Measurements from ENCODE around the gene KAZN. TPM values are rescaled to one million over a fixed set of nuclear protein-coding genes. Genes with fewer than 3 reads are reported as not detected.

The KAZN gene
- polyA plus RNA-seq, 1 donor from 2014 or later: 20.6 TPM

DNA sequence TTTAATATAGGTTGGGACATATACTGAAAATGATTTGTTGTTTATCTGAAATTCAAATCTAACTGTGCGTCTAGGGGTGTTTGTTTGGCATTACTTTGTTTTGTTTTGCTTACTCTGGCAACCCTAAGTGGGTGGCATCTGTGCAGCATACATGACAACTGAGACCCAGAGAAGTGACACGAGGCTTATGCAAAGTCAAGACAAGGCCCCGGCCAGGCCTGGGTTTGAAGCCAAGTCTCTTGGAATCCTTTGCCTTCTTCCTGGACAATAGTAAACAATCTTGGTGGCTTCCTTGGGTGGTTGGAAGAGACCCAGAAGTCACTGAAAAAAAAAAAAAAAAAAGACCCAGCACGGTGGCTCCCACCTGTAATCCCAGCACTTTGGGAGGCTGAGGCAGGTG, 357.5 kb downstream of the KAZN start:
- no peaks in the 10 kb centered on the region for H4K20me1 ChIP-seq (ENCODE audit: insufficient read depth)
- H3K9me3 ChIP-seq (ENCODE audit: low read length): no peaks in the 10 kb centered on the region
- H3K79me2 ChIP-seq (replicated peaks; ENCODE audit: insufficient read depth, low read length): no peaks in the 10 kb centered on the region
- no peak overlapping the region for H2AFZ ChIP-seq (ENCODE audit: low read depth, low read length)
- no peak overlapping the region for H3K27ac ChIP-seq (ENCODE audit: low read length)
- no peak for TF ChIP-seq SMC3 (conservative IDR thresholded peaks at IDR 0.05; ENCODE audit: poor library complexity)
- TF ChIP-seq, protein P1, sequence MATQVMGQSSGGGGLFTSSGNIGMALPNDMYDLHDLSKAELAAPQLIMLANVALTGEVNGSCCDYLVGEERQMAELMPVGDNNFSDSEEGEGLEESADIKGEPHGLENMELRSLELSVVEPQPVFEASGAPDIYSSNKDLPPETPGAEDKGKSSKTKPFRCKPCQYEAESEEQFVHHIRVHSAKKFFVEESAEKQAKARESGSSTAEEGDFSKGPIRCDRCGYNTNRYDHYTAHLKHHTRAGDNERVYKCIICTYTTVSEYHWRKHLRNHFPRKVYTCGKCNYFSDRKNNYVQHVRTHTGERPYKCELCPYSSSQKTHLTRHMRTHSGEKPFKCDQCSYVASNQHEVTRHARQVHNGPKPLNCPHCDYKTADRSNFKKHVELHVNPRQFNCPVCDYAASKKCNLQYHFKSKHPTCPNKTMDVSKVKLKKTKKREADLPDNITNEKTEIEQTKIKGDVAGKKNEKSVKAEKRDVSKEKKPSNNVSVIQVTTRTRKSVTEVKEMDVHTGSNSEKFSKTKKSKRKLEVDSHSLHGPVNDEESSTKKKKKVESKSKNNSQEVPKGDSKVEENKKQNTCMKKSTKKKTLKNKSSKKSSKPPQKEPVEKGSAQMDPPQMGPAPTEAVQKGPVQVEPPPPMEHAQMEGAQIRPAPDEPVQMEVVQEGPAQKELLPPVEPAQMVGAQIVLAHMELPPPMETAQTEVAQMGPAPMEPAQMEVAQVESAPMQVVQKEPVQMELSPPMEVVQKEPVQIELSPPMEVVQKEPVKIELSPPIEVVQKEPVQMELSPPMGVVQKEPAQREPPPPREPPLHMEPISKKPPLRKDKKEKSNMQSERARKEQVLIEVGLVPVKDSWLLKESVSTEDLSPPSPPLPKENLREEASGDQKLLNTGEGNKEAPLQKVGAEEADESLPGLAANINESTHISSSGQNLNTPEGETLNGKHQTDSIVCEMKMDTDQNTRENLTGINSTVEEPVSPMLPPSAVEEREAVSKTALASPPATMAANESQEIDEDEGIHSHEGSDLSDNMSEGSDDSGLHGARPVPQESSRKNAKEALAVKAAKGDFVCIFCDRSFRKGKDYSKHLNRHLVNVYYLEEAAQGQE (IDR thresholded peaks at IDR 0.05; ENCODE audit: borderline replicate concordance): no peak
- no peak for TF ChIP-seq EZH2 (IDR thresholded peaks at IDR 0.05; ENCODE audit: borderline replicate concordance, insufficient read depth, low read length, poor library complexity, severe bottlenecking)
- TF ChIP-seq, protein P2, sequence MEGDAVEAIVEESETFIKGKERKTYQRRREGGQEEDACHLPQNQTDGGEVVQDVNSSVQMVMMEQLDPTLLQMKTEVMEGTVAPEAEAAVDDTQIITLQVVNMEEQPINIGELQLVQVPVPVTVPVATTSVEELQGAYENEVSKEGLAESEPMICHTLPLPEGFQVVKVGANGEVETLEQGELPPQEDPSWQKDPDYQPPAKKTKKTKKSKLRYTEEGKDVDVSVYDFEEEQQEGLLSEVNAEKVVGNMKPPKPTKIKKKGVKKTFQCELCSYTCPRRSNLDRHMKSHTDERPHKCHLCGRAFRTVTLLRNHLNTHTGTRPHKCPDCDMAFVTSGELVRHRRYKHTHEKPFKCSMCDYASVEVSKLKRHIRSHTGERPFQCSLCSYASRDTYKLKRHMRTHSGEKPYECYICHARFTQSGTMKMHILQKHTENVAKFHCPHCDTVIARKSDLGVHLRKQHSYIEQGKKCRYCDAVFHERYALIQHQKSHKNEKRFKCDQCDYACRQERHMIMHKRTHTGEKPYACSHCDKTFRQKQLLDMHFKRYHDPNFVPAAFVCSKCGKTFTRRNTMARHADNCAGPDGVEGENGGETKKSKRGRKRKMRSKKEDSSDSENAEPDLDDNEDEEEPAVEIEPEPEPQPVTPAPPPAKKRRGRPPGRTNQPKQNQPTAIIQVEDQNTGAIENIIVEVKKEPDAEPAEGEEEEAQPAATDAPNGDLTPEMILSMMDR (IDR thresholded peaks at IDR 0.05; ENCODE audit: poor library complexity, severe bottlenecking): no peak
- no peak for TF ChIP-seq EP300 (conservative IDR thresholded peaks at IDR 0.05; ENCODE audit: poor library complexity, severe bottlenecking)
- TF ChIP-seq MXI1 (conservative IDR thresholded peaks at IDR 0.05; ENCODE audit: poor library complexity, severe bottlenecking): no peak
- TF ChIP-seq RAD21 (conservative IDR thresholded peaks at IDR 0.05): no peak
- TF ChIP-seq POLR2AphosphoS5 (IDR thresholded peaks at IDR 0.05): no peak
- no peak for TF ChIP-seq TAF1 (IDR thresholded peaks at IDR 0.05; ENCODE audit: low read depth)
- H3K9me2 ChIP-seq (ENCODE audit: insufficient read depth, low read length): no peaks in the 10 kb centered on the region
- no peak overlapping the region for H3K4me3 ChIP-seq (ENCODE audit: low read length)
- no peaks in the 10 kb centered on the region for H3K36me3 ChIP-seq (ENCODE audit: insufficient read depth, low read length)
- no peaks in the 10 kb centered on the region for H3F3A ChIP-seq (ENCODE audit: insufficient read depth, low read length, poor library complexity, severe bottlenecking)
- H3K4me2 ChIP-seq (ENCODE audit: low read length): no peak overlapping the region
- no peak overlapping the region for H3K9ac ChIP-seq (ENCODE audit: low read length)
- no peaks in the 10 kb centered on the region for H3K27me3 ChIP-seq (ENCODE audit: insufficient read depth, low read depth, low read length)

DNA sequence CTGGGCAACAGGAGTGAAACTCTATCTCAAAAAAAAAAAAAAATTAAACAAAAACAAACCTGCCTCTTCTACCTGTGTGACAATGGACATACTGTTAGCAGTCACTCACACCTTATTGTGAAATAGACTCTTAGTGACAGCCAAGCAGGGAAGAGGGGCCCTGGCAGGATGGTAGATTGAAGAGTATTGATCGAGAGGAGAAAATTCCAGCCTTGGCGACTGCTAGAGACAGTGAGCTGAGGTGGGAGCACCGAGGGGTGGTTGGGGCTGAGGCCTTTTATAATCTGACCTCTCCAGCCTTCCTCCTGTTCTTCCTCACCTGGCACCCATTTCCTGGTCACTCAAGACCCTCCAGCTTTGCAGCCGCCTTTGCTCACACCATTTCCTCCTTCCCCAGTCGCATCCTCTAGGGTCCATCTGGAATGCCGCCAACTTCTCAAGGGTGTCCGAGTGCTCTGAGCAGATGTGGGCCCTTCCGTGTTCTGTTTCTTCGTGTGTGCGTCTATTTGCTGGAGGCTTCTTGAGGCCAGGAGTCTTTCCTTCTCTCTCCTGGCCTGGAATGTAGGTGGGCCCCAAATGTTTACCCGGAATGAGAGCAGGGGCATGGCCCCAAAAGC, 358.2 kb downstream of the KAZN start:
- H2AFZ ChIP-seq (ENCODE audit: low read depth, low read length): no peak overlapping the region
- H3K4me2 ChIP-seq (ENCODE audit: low read length): no peak overlapping the region
- TF ChIP-seq EP300 (conservative IDR thresholded peaks at IDR 0.05; ENCODE audit: poor library complexity, severe bottlenecking): no peak
- TF ChIP-seq POLR2AphosphoS5 (IDR thresholded peaks at IDR 0.05): no peak
- no peak for TF ChIP-seq MXI1 (conservative IDR thresholded peaks at IDR 0.05; ENCODE audit: poor library complexity, severe bottlenecking)
- TF ChIP-seq SMC3 (conservative IDR thresholded peaks at IDR 0.05; ENCODE audit: poor library complexity): no peak
- TF ChIP-seq EZH2 (IDR thresholded peaks at IDR 0.05; ENCODE audit: borderline replicate concordance, insufficient read depth, low read length, poor library complexity, severe bottlenecking): no peak
- TF ChIP-seq, protein P2 (IDR thresholded peaks at IDR 0.05; ENCODE audit: poor library complexity, severe bottlenecking): no peak
- no peak for TF ChIP-seq RAD21 (conservative IDR thresholded peaks at IDR 0.05)
- TF ChIP-seq, protein P1 (IDR thresholded peaks at IDR 0.05; ENCODE audit: borderline replicate concordance): no peak
- no peak for TF ChIP-seq TAF1 (IDR thresholded peaks at IDR 0.05; ENCODE audit: low read depth)
- H3K9me3 ChIP-seq (ENCODE audit: low read length): no peaks in the 10 kb centered on the region
- H3K9me2 ChIP-seq (ENCODE audit: insufficient read depth, low read length): no peaks in the 10 kb centered on the region
- H3K4me3 ChIP-seq (ENCODE audit: low read length): no peak overlapping the region
- no peaks in the 10 kb centered on the region for H3K79me2 ChIP-seq (replicated peaks; ENCODE audit: insufficient read depth, low read length)
- H3K27me3 ChIP-seq (ENCODE audit: insufficient read depth, low read depth, low read length): no peaks in the 10 kb centered on the region
- H3F3A ChIP-seq (ENCODE audit: insufficient read depth, low read length, poor library complexity, severe bottlenecking): no peaks in the 10 kb centered on the region
- H3K9ac ChIP-seq (ENCODE audit: low read length): no peak overlapping the region
- H3K27ac ChIP-seq (ENCODE audit: low read length): no peak overlapping the region
- H3K36me3 ChIP-seq (ENCODE audit: insufficient read depth, low read length): no peaks in the 10 kb centered on the region
- no peaks in the 10 kb centered on the region for H4K20me1 ChIP-seq (ENCODE audit: insufficient read depth)
